Glutamatergic neuron (in vitro differentiated cells): ENCODE data around the gene CYP1A1. TPM values are rescaled to one million over a fixed set of nuclear protein-coding genes. Genes with fewer than 3 reads are reported as not detected.
A peak's percentile ranks its signal among the peaks of the same experiment; 100 is the strongest.

ENCODE experiments used
- DNase-seq: peaks from one replicate; pipeline ENCODE4 v3.0.0; 2022
- H3K27ac Mint-ChIP-seq: one replicate; pipeline ENCODE4 v1.8.0; 2020; ENCODE audit warnings: mild to moderate bottlenecking, mixed read lengths, inconsistent platforms; ENCODE audit not compliant: unreplicated experiment
- H3K27me3 Mint-ChIP-seq: one replicate; pipeline ENCODE4 v1.8.0; 2020; ENCODE audit warnings: mild to moderate bottlenecking, moderate library complexity, mixed read lengths, inconsistent platforms; ENCODE audit not compliant: unreplicated experiment
- H3K36me3 Mint-ChIP-seq: one replicate; pipeline ENCODE4 v1.8.0; 2020; ENCODE audit warnings: mild to moderate bottlenecking, mixed read lengths, inconsistent platforms; ENCODE audit not compliant: unreplicated experiment
- H3K4me1 Mint-ChIP-seq: one replicate; pipeline ENCODE4 v1.8.0; 2020; ENCODE audit warnings: mild to moderate bottlenecking, low read depth, mixed read lengths, inconsistent platforms; ENCODE audit not compliant: unreplicated experiment
- H3K4me3 Mint-ChIP-seq: one replicate; pipeline ENCODE4 v1.8.0; 2020; ENCODE audit warnings: mild to moderate bottlenecking, mixed read lengths, inconsistent platforms; ENCODE audit not compliant: unreplicated experiment
- H3K9me3 Mint-ChIP-seq: one replicate; pipeline ENCODE4 v1.8.0; 2020; ENCODE audit warnings: mild to moderate bottlenecking, moderate library complexity, mixed read lengths, inconsistent platforms; ENCODE audit not compliant: unreplicated experiment
- CTCF ChIP-seq: fragments of 200-600 bp; sonication (generic); IDR thresholded peaks from one replicate; pipeline ENCODE4 v1.5.0; 2021; ENCODE audit not compliant: partially characterized antibody, unreplicated experiment
- total RNA-seq: library from RNA; stranded (reverse); fragmentation: NEBNext Ultra II Directional; extraction: Animal tissue kit (Norgen Biotek cat#: 25700); gene quantifications from one replicate; pipeline ENCODE4 v1.2.1, GENCODE V29; 2021; ENCODE audit not compliant: unreplicated experiment

Gene CYP1A1
- total RNA-seq, 1 donor from 2014 or later = 0.27 TPM

GRCh38 chr15:74710319-74711094 is 14.8 kb downstream of the CYP1A1 start:
- H3K36me3 Mint-ChIP-seq = no peaks in the 10 kb centered on the region
- no peak for DNase-seq
- H3K4me3 Mint-ChIP-seq = no peak overlapping the region
- TF ChIP-seq CTCF = no peak
- H3K4me1 Mint-ChIP-seq = no peaks in the 10 kb centered on the region
- H3K9me3 Mint-ChIP-seq = peaks cover 2% of the 10 kb centered on the region
- no peak overlapping the region for H3K27ac Mint-ChIP-seq
- peaks cover 3% of the 10 kb centered on the region for H3K27me3 Mint-ChIP-seq

GRCh38 chr15:74709892-74710291 is 15.4 kb downstream of the CYP1A1 start:
- no peaks in the 10 kb centered on the region for H3K36me3 Mint-ChIP-seq
- DNase-seq = no peak
- H3K9me3 Mint-ChIP-seq = peaks cover 2% of the 10 kb centered on the region
- no peaks in the 10 kb centered on the region for H3K4me1 Mint-ChIP-seq
- no peak for TF ChIP-seq CTCF
- peaks cover 4% of the 10 kb centered on the region for H3K27me3 Mint-ChIP-seq
- H3K27ac Mint-ChIP-seq = no peak overlapping the region
- no peak overlapping the region for H3K4me3 Mint-ChIP-seq

DNA sequence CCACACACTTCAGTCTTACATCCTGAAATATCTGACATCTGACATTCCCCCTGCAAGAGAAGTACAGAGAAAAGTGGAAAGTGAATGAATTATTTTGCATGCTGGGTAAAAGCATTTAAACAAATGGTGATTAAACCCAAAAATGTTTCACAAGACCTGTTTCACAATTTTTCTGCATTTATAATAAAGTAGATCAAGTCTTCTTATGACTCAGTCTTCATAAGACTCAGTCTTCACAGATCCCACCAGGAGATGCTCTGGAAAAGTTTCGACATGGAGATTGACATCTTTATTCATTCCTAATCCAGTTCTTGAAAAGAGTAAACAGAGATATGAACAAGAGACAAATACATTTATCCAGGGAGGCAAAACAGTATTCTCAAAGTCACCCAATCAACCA is 16.3 kb downstream of the CYP1A1 start:
- Mint-ChIP-seq H3K9me3 (peaks cover 2% of the 10 kb centered on the region), H3K36me3 (no peaks in the 10 kb centered on the region), H3K4me1 (no peaks in the 10 kb centered on the region), H3K4me3 (no peak overlapping the region), H3K27me3 (peaks cover 4% of the 10 kb centered on the region), H3K27ac (no peak overlapping the region)
- no peak for TF ChIP-seq CTCF
- DNase-seq = no peak

GRCh38 chr15:74696808-74697207 is 28.5 kb downstream of the CYP1A1 start:
- no peaks in the 10 kb centered on the region for H3K36me3 Mint-ChIP-seq
- peaks cover 5% of the 10 kb centered on the region for H3K9me3 Mint-ChIP-seq
- DNase-seq = no peak
- H3K4me3 Mint-ChIP-seq = peak overlapping the region; percentile 100
- no peak for TF ChIP-seq CTCF
- H3K27ac Mint-ChIP-seq = no peak overlapping the region
- peaks cover 3% of the 10 kb centered on the region for H3K27me3 Mint-ChIP-seq
- peaks cover 18% of the 10 kb centered on the region for H3K4me1 Mint-ChIP-seq

DNA sequence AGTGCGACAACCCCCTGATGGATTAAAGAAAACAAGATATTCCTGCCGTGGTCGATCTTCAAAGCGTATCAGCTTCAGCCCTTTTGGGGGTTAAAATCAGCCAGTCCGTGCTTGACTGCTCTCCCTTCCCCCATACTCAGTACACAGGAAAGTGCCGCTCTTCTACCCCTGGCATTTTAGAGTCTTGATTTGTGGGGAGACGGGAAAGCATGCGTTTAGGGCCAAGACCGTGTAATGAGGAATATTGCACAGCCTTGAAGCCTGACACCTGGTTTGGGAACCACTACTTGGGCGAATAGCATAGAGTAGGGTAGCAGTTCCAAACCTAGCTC is 29.0 kb downstream of the CYP1A1 start:
- Mint-ChIP-seq H3K4me3 (peak overlapping the region; percentile 100), H3K27me3 (peaks cover 3% of the 10 kb centered on the region)

More for the DNA sequence above, 29.0 kb downstream of the CYP1A1 start:
- no peak for DNase-seq
- TF ChIP-seq CTCF = no peak
- H3K9me3 Mint-ChIP-seq = peaks cover 5% of the 10 kb centered on the region
- H3K27ac Mint-ChIP-seq = peak overlapping the region; percentile 99
- H3K36me3 Mint-ChIP-seq = no peaks in the 10 kb centered on the region
- peaks cover 18% of the 10 kb centered on the region for H3K4me1 Mint-ChIP-seq
